ENCODE measurements around the gene FBXW5. TPM values are rescaled to one million over a fixed set of nuclear protein-coding genes. Genes with fewer than 3 reads are reported as not detected.

The FBXW5 gene
- total and polyA plus RNA-seq, 8 donors = 47.7 to 435 (median 120) TPM

DNA sequence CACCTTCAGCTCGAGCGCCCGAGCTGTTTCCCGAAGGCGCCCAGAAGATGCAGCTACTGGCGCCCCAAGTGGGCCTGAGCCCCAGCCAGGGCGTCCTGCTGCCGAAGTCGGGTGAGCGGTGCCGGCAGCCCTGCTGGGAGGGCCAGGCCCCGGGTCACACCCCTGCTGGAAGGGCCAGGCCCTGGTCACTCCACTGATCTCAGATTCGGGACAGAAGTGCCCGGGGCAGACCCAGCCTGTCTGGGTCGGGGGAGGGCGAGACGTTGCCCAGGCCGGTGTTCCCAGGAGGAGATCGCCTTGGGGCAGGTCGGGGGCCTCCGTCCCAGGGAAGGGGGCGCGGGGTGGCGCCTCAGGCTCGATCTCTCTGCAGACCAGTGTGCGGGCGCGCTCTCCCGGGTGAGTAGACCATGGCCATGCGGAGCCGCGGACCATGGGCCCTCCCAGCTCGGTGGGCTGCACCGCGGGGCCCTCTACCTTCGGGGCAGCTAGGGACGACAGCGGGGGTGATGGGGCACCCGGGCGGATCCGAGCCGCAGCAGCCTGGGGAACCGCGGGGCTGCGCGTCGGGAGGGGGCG lies 40.6 kb upstream of the FBXW5 start:
- 12 to 14% (median 13%) methylated on average over 22 to 48 of the region's 48 CpGs; no CpG with 5 or more reads in 1 of the 5 donors for WGBS, 5 donors
- Histone ChIP-seq H3K9me3 (no peaks in the 10 kb centered on the region), H3K27ac (no peak overlapping the region), H3K27me3 (peaks cover 12 to 69% (median 28%) of the 10 kb centered on the region in 3 donors), H3K4me1 (peaks cover 4 to 15% (median 10%) of the 10 kb centered on the region in 4 donors), H3K4me3 (no peak overlapping the region), H3K36me3 (no peaks in the 10 kb centered on the region)
- TF ChIP-seq, protein P1, sequence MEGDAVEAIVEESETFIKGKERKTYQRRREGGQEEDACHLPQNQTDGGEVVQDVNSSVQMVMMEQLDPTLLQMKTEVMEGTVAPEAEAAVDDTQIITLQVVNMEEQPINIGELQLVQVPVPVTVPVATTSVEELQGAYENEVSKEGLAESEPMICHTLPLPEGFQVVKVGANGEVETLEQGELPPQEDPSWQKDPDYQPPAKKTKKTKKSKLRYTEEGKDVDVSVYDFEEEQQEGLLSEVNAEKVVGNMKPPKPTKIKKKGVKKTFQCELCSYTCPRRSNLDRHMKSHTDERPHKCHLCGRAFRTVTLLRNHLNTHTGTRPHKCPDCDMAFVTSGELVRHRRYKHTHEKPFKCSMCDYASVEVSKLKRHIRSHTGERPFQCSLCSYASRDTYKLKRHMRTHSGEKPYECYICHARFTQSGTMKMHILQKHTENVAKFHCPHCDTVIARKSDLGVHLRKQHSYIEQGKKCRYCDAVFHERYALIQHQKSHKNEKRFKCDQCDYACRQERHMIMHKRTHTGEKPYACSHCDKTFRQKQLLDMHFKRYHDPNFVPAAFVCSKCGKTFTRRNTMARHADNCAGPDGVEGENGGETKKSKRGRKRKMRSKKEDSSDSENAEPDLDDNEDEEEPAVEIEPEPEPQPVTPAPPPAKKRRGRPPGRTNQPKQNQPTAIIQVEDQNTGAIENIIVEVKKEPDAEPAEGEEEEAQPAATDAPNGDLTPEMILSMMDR (IDR thresholded peaks at IDR 0.05) = no peak
- TF ChIP-seq POLR2AphosphoS5 (IDR thresholded peaks at IDR 0.05) = no peak
- TF ChIP-seq EP300 (IDR thresholded peaks at IDR 0.05) = no peak
- TF ChIP-seq POLR2A (IDR thresholded peaks at IDR 0.05) = no peak
- no peak for DNase-seq
- intact Hi-C loops (cut with DNase I; ENCODE audit: low total_unique reads) = no loop called here

DNA sequence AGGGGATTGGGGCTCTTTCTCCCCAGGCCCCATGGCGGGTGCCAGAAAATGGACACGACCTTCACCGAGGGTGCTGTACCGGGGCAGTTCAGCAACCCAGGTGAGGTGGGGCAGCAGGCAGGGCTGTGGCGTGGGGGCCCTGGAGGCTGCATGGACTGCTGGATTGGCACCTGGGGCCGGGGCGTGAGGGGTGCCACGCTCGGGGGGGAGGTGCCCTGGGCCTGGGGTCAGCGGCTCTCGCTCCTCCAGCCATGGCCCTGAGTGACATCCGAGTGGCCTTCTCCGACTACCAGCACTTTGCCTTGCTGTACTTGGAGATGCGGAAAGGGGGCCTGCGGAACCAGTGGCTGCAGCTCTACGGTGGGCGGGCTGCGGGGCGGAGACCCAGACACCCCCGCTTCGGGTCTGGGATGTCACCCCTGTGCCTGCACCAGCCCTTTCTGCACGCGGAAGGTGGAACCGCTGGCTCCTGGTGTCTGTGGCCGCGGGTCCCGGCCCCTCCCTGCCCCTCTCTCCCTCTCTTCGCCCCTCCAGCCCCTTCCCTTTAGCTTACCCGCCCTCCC lies 40.0 kb upstream of the FBXW5 start:
- H3K27ac ChIP-seq = no peak overlapping the region
- TF ChIP-seq POLR2A (IDR thresholded peaks at IDR 0.05) = no peak
- no peak for TF ChIP-seq EP300 (IDR thresholded peaks at IDR 0.05)
- TF ChIP-seq, protein P1 (IDR thresholded peaks at IDR 0.05) = no peak
- TF ChIP-seq POLR2AphosphoS5 (IDR thresholded peaks at IDR 0.05) = no peak
- H3K9me3 ChIP-seq = no peaks in the 10 kb centered on the region
- intact Hi-C loops (cut with DNase I; ENCODE audit: low total_unique reads) = no loop called here
- peaks cover 4 to 15% (median 10%) of the 10 kb centered on the region in 4 donors for H3K4me1 ChIP-seq
- 54 to 67% (median 62%) methylated on average over 13 to 29 of the region's 29 CpGs for WGBS, 5 donors
- H3K27me3 ChIP-seq = peaks cover 12 to 69% (median 28%) of the 10 kb centered on the region in 3 donors
- H3K4me3 ChIP-seq = no peak overlapping the region
- DNase-seq = no peak
- H3K36me3 ChIP-seq = no peaks in the 10 kb centered on the region

DNA sequence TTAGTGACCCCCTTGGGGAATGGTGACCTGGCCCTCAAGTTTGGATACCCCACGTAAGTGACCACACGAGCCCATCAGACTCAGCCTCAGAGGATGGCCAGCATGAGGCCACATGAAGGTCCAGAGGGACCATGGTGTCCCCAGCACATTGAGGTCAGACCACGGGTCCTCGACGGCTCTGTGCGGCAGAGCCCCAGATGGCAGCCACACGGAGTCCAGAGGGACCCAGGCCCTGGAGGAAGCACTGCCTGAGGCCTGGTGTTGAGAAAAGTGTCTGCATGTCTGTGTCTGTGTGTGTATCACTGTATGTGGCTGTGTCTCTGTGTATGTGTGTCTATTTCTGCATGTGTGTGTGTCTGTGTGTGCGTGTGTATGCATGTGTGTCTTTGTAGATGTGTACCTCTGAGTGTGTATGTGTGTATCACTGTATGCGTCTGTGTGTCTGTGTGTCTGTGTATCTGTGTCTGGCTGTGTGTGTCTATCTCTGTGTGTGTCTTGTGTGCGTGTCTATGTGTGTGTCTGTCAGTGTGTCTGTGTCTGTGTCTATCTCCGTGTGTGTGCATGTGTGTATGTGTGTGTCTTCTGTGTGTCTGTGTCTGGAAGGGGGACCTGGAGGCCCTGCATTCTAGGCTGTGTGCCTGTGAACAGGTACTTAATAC lies 39.2 kb upstream of the FBXW5 start:
- Histone ChIP-seq H3K9me3 (no peaks in the 10 kb centered on the region), H3K4me1 (peaks cover 4 to 18% (median 13%) of the 10 kb centered on the region in 4 donors), H3K27ac (no peak overlapping the region), H3K27me3 (peaks cover 12 to 69% (median 28%) of the 10 kb centered on the region in 3 donors), H3K36me3 (no peaks in the 10 kb centered on the region), H3K4me3 (no peak overlapping the region)
- TF ChIP-seq POLR2A (IDR thresholded peaks at IDR 0.05) (no peak), EP300 (IDR thresholded peaks at IDR 0.05) (no peak), POLR2AphosphoS5 (IDR thresholded peaks at IDR 0.05) (no peak)
- TF ChIP-seq, protein P1 (IDR thresholded peaks at IDR 0.05) = no peak
- 79 to 92% (median 86%) methylated on average over 7 to 11 of the region's 11 CpGs for WGBS, 5 donors
- intact Hi-C loops (cut with DNase I; ENCODE audit: low total_unique reads) = no loop called here
- no peak for DNase-seq

DNA sequence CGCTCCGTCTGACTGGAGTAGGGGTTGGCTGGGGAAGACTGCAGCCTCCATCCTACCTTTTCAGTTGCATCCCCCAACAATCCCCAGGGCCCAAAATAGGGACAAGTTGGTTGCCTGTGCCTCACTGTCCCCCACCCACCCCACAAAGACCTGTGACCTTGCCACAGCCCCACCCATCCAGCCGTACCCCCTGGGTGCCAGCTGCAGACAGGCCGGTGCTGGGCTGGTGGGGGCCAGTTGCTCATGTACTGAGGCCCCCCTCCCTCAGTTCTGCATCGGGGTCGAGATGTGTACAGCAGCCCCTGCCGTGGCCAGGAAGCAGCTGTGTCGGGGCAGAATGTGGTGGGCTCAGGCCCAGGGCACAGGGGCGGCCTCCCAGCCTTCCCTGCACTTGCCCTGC lies 38.6 kb upstream of the FBXW5 start:
- Histone ChIP-seq H3K4me3 (no peak overlapping the region), H3K4me1 (peaks cover 6 to 23% (median 17%) of the 10 kb centered on the region in 4 donors), H3K36me3 (no peaks in the 10 kb centered on the region), H3K27ac (no peak overlapping the region), H3K9me3 (no peaks in the 10 kb centered on the region), H3K27me3 (peaks cover 12 to 72% (median 28%) of the 10 kb centered on the region in 3 donors)
- intact Hi-C loops (cut with DNase I; ENCODE audit: low total_unique reads) = no loop called here
- TF ChIP-seq EP300 (IDR thresholded peaks at IDR 0.05) = no peak
- TF ChIP-seq, protein P1 (IDR thresholded peaks at IDR 0.05) = no peak
- no peak for TF ChIP-seq POLR2A (IDR thresholded peaks at IDR 0.05)
- TF ChIP-seq POLR2AphosphoS5 (IDR thresholded peaks at IDR 0.05) = no peak
- WGBS, 5 donors = 80 to 89% (median 81%) methylated on average over 7 to 9 of the region's 9 CpGs
- DNase-seq = no peak

Measured in stomach (tissue), 9 donors.